ENCODE results near the gene ARHGEF39.

- peak in 1 of 4 experiments; percentile 18 for TF ChIP-seq CTCF (IDR thresholded peaks at IDR 0.05)
- TF ChIP-seq POLR2A (IDR thresholded peaks at IDR 0.05), result no peak
Observed at GRCh38 chr9:35646153-35646532, 18.9 kb downstream of the ARHGEF39 start.
